ENCODE data around the gene ICA1L.

DNA sequence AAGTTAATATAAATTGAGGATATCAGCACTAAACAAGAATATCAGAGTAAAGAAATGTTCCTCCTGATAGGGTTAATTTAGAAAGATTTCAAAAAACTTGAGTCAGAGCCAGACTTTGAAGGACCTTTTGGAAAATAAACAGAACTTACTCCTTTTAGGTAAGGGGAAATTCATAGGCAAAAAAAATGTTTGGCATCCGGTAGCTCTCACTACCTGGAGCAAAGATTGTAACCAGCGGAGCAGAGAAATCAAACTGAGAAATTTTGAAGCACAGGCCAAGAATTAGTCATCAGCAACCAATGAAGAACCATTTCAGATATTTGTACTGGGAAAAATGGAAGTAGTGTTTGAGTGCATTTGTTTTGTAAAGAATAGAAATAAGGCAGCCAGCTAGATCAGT lies 113.0 kb downstream of the ICA1L start:
- TF ChIP-seq POLR2A (IDR thresholded peaks at IDR 0.05): no peak
- TF ChIP-seq, protein P1, sequence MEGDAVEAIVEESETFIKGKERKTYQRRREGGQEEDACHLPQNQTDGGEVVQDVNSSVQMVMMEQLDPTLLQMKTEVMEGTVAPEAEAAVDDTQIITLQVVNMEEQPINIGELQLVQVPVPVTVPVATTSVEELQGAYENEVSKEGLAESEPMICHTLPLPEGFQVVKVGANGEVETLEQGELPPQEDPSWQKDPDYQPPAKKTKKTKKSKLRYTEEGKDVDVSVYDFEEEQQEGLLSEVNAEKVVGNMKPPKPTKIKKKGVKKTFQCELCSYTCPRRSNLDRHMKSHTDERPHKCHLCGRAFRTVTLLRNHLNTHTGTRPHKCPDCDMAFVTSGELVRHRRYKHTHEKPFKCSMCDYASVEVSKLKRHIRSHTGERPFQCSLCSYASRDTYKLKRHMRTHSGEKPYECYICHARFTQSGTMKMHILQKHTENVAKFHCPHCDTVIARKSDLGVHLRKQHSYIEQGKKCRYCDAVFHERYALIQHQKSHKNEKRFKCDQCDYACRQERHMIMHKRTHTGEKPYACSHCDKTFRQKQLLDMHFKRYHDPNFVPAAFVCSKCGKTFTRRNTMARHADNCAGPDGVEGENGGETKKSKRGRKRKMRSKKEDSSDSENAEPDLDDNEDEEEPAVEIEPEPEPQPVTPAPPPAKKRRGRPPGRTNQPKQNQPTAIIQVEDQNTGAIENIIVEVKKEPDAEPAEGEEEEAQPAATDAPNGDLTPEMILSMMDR (IDR thresholded peaks at IDR 0.05): no peak

Measured in lower leg skin (tissue), 3 donors.